DND-41 (cell line): Measurements from ENCODE around the gene M6PR.

ENCODE experiments used
- EZH2 ChIP-seq: IDR thresholded peaks from 3 replicates; pipeline ENCODE4 v1.6.1; 2012; ENCODE audit warnings: borderline replicate concordance, low read depth, mild to moderate bottlenecking, moderate library complexity, low read length, inconsistent platforms; ENCODE audit not compliant: severe bottlenecking
- TF ChIP-seq, protein P1 (sequence below): IDR thresholded peaks from 2 replicates; pipeline ENCODE4 v1.5.1; 2012; ENCODE audit warnings: borderline replicate concordance, low read length, moderate library complexity, mild to moderate bottlenecking; ENCODE audit not compliant: poor library complexity, severe bottlenecking; ENCODE audit errors: extremely low read depth

GRCh38 chr12:8947737-8948136 is 1.7 kb downstream of the M6PR start:
- TF ChIP-seq, protein P1, sequence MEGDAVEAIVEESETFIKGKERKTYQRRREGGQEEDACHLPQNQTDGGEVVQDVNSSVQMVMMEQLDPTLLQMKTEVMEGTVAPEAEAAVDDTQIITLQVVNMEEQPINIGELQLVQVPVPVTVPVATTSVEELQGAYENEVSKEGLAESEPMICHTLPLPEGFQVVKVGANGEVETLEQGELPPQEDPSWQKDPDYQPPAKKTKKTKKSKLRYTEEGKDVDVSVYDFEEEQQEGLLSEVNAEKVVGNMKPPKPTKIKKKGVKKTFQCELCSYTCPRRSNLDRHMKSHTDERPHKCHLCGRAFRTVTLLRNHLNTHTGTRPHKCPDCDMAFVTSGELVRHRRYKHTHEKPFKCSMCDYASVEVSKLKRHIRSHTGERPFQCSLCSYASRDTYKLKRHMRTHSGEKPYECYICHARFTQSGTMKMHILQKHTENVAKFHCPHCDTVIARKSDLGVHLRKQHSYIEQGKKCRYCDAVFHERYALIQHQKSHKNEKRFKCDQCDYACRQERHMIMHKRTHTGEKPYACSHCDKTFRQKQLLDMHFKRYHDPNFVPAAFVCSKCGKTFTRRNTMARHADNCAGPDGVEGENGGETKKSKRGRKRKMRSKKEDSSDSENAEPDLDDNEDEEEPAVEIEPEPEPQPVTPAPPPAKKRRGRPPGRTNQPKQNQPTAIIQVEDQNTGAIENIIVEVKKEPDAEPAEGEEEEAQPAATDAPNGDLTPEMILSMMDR, result no peak
- TF ChIP-seq EZH2, result no peak
